ENCODE data around the gene SYNRG. TPM values are rescaled to one million over a fixed set of nuclear protein-coding genes. Genes with fewer than 3 reads are reported as not detected.
A peak's percentile ranks its signal among the peaks of the same experiment; 100 is the strongest.

SYNRG gene
- total and polyA plus RNA-seq, 2 donors (not counting 3 experiments of a cell fraction or from before 2014, with no cell fraction given): 15.3 to 42.2 TPM

GRCh38 chr17:37605813-37606505 is 3.3 kb downstream of the SYNRG start:
- Histone ChIP-seq H3K4me3 (replicated peaks in 1 of 3; ENCODE audit: insufficient read depth in 1 of 3, low read depth in 1 of 3, low read length in 3 of 3) (no peak overlapping the region), H2AFZ (ENCODE audit: low read depth, low read length) (no peak overlapping the region), H3K9ac (replicated peaks; ENCODE audit: extremely low read depth, insufficient read depth, low read length) (peak overlapping the region; percentile 21), H3K9me1 (replicated peaks; ENCODE audit: control insufficient read depth, extremely low read depth, insufficient read depth, low read length) (no peaks in the 10 kb centered on the region), H3K79me2 (ENCODE audit: control insufficient read depth, insufficient read depth, low read length) (peaks cover 54% of the 10 kb centered on the region), H3K9me3 (replicated peaks; ENCODE audit: control insufficient read depth, insufficient read depth, low read length) (no peaks in the 10 kb centered on the region), H4K20me1 (replicated peaks; ENCODE audit: control insufficient read depth, extremely low read depth, insufficient read depth, low read length) (no peaks in the 10 kb centered on the region), H3K4me1 (ENCODE audit: control insufficient read depth, extremely low read depth, insufficient read depth, low read length) (peaks cover 30% of the 10 kb centered on the region), H3K36me3 (ENCODE audit: control insufficient read depth in 2 of 2, extremely low read depth in 1 of 2, insufficient read depth in 2 of 2, low read length in 2 of 2) (no peaks in the 10 kb centered on the region), H3K4me2 (ENCODE audit: insufficient read depth, low read length) (peak overlapping the region; percentile 44), H3K27me3 (ENCODE audit: control insufficient read depth in 2 of 2, insufficient read depth in 2 of 2, low read length in 2 of 2) (no peaks in the 10 kb centered on the region), H3K27ac (ENCODE audit: insufficient read depth, low read depth, low read length) (no peak overlapping the region)
- no TSS peak for BruUV-seq (replicated peaks)
- FAIRE-seq: no peak
- CTCF ChIA-PET: interaction anchor here (0.9 to 1.7 kb wide), 2 partner anchors 12 to 233 kb away, joined by 3 to 4 read pairs; no protein-coding TSS in a partner anchor
- POLR2A ChIA-PET: no interaction called here
- TF ChIP-seq GATA2 (IDR thresholded peaks at IDR 0.05; ENCODE audit: insufficient read depth, insufficient read length, low read depth, low read length) (peak; percentile 40), MYC (IDR thresholded peaks at IDR 0.05; ENCODE audit: low read depth, low read length) (no peak), POLR2AphosphoS5 (IDR thresholded peaks at IDR 0.05; ENCODE audit: insufficient read depth, low read depth, low read length) (no peak), JUN (IDR thresholded peaks at IDR 0.05; ENCODE audit: borderline replicate concordance, insufficient read depth, insufficient read length, low read depth) (no peak), EZH2 (IDR thresholded peaks at IDR 0.05; ENCODE audit: borderline replicate concordance, low read depth, low read length, severe bottlenecking) (no peak)
- intact Hi-C loops (cut with micrococcal nuclease) (loop anchor here (5.0 kb wide), 1 partner anchor 119 kb away; the partner anchor contains the start of gene DUSP14), dilution Hi-C loops (cut with MboI; ENCODE audit: extremely low pct_ligation_motif_present, low sequenced_read_pairs) (no loop called here)
- peak; percentile 9 for DNase-seq (ENCODE audit: low read depth, low spot score)

GRCh38 chr17:37605081-37605480 is 4.1 kb downstream of the SYNRG start:
- Histone ChIP-seq H3K9me3 (replicated peaks; ENCODE audit: control insufficient read depth, insufficient read depth, low read length) (no peaks in the 10 kb centered on the region), H3K4me1 (ENCODE audit: control insufficient read depth, extremely low read depth, insufficient read depth, low read length) (peaks cover 30% of the 10 kb centered on the region), H2AFZ (ENCODE audit: low read depth, low read length) (no peak overlapping the region), H3K79me2 (ENCODE audit: control insufficient read depth, insufficient read depth, low read length) (peaks cover 54% of the 10 kb centered on the region), H3K9me1 (replicated peaks; ENCODE audit: control insufficient read depth, extremely low read depth, insufficient read depth, low read length) (no peaks in the 10 kb centered on the region), H3K27me3 (ENCODE audit: control insufficient read depth in 2 of 2, insufficient read depth in 2 of 2, low read length in 2 of 2) (no peaks in the 10 kb centered on the region), H4K20me1 (replicated peaks; ENCODE audit: control insufficient read depth, extremely low read depth, insufficient read depth, low read length) (no peaks in the 10 kb centered on the region), H3K27ac (ENCODE audit: insufficient read depth, low read depth, low read length) (no peak overlapping the region), H3K9ac (replicated peaks; ENCODE audit: extremely low read depth, insufficient read depth, low read length) (no peak overlapping the region), H3K36me3 (ENCODE audit: control insufficient read depth in 2 of 2, extremely low read depth in 1 of 2, insufficient read depth in 2 of 2, low read length in 2 of 2) (no peaks in the 10 kb centered on the region), H3K4me2 (ENCODE audit: insufficient read depth, low read length) (no peak overlapping the region), H3K4me3 (replicated peaks in 1 of 3; ENCODE audit: insufficient read depth in 1 of 3, low read depth in 1 of 3, low read length in 3 of 3) (no peak overlapping the region)
- POLR2A ChIA-PET: no interaction called here
- intact Hi-C loops (cut with micrococcal nuclease) (loop anchor here (5.0 kb wide), 1 partner anchor 118 kb away; the partner anchor contains the start of gene DUSP14), dilution Hi-C loops (cut with MboI; ENCODE audit: extremely low pct_ligation_motif_present, low sequenced_read_pairs) (no loop called here)
- FAIRE-seq: no peak
- DNase-seq (ENCODE audit: low read depth, low spot score): no peak
- CTCF ChIA-PET: interaction anchor here (0.9 to 1.7 kb wide), 2 partner anchors 13 to 232 kb away, joined by 3 to 4 read pairs; no protein-coding TSS in a partner anchor
- TF ChIP-seq JUN (IDR thresholded peaks at IDR 0.05; ENCODE audit: borderline replicate concordance, insufficient read depth, insufficient read length, low read depth): no peak
- no peak for TF ChIP-seq POLR2AphosphoS5 (IDR thresholded peaks at IDR 0.05; ENCODE audit: insufficient read depth, low read depth, low read length)
- TF ChIP-seq POLR2A (IDR thresholded peaks at IDR 0.05; ENCODE audit: low read depth, low read length): no peak
- TF ChIP-seq, protein P1, sequence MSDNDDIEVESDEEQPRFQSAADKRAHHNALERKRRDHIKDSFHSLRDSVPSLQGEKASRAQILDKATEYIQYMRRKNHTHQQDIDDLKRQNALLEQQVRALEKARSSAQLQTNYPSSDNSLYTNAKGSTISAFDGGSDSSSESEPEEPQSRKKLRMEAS (IDR thresholded peaks at IDR 0.05; ENCODE audit: insufficient read depth, insufficient read length): no peak
- BruUV-seq (replicated peaks): no TSS peak

All from endothelial cell of umbilical vein (primary cell).